Karpas-422 (cell line): ENCODE measurements around the gene RPRD1B. TPM values are rescaled to one million over a fixed set of nuclear protein-coding genes. Genes with fewer than 3 reads are reported as not detected.

Experiments used
- DNase-seq: peaks from one replicate; pipeline ENCODE4 v3.0.0-alpha.2; 2015
- H2AFZ ChIP-seq: fragments of 200-600 bp; sonication (generic); 2 replicates; pipeline ENCODE4 v1.6.1; 2014; ENCODE audit warnings: antibody characterized with exemption, low read length, mixed read lengths
- H3K27ac ChIP-seq: fragments of 200-600 bp; sonication (generic); 2 replicates; pipeline ENCODE4 v1.5.1; 2014; ENCODE audit warnings: mild to moderate bottlenecking, low read length, moderate library complexity
- H3K27me3 ChIP-seq: fragments of 200-600 bp; sonication (generic); 2 replicates; pipeline ENCODE4 v1.6.1; 2014; ENCODE audit warnings: low read length, mixed read lengths
- H3K36me3 ChIP-seq: fragments of 200-600 bp; sonication (generic); 2 replicates; pipeline ENCODE4 v1.6.1; 2014; ENCODE audit warnings: low read length, mixed read lengths; ENCODE audit not compliant: insufficient read depth
- H3K4me1 ChIP-seq: fragments of 200-600 bp; sonication (generic); 2 replicates; pipeline ENCODE4 v1.6.1; 2014; ENCODE audit warnings: mild to moderate bottlenecking, low read length, mixed read lengths
- H3K4me2 ChIP-seq: fragments of 200-600 bp; sonication (generic); 2 replicates; pipeline ENCODE4 v1.6.1; 2014; ENCODE audit warnings: low read length, low read depth, mild to moderate bottlenecking; ENCODE audit not compliant: poor library complexity, severe bottlenecking
- H3K4me3 ChIP-seq: fragments of 200-600 bp; sonication (generic); 2 replicates; pipeline ENCODE4 v1.5.1; 2014; ENCODE audit warnings: mild to moderate bottlenecking, antibody characterized with exemption, low read length, mixed read lengths
- H3K79me2 ChIP-seq: fragments of 200-600 bp; sonication (generic); 2 replicates; pipeline ENCODE4 v1.6.1; 2014; ENCODE audit warnings: mild to moderate bottlenecking, low read length, mixed read lengths
- H3K9ac ChIP-seq: fragments of 200-600 bp; sonication (generic); 2 replicates; pipeline ENCODE4 v1.6.0; 2014; ENCODE audit warnings: low read length
- H3K9me2 ChIP-seq: fragments of 200-600 bp; sonication (generic), shearing (Covaris generic); replicated peaks from 2 replicates; pipeline ENCODE4 v1.6.0; 2014; ENCODE audit warnings: mild to moderate bottlenecking, low read length, moderate library complexity; ENCODE audit not compliant: insufficient read depth
- H3K9me3 ChIP-seq: fragments of 300-700, 200-600 bp; sonication (generic); 2 replicates; pipeline ENCODE4 v1.6.1; 2014; ENCODE audit warnings: low read length, mixed read lengths
- H4K20me1 ChIP-seq: fragments of 200-600 bp; sonication (generic); 2 replicates; pipeline ENCODE4 v1.6.1; 2014; ENCODE audit warnings: mild to moderate bottlenecking, antibody characterized with exemption, low read length, low read depth; ENCODE audit not compliant: insufficient read depth
- total RNA-seq: library from RNA; depleted of rRNA; stranded (reverse); fragments of >200 nt; shearing (Covaris generic); gene quantifications from 2 replicates; pipeline ENCODE4 v1.2.3, GENCODE V29; 2014; ENCODE audit warnings: low replicate concordance

RPRD1B gene
- total RNA-seq, 1 experiment from 2014 or later, result 68.2 TPM

DNA sequence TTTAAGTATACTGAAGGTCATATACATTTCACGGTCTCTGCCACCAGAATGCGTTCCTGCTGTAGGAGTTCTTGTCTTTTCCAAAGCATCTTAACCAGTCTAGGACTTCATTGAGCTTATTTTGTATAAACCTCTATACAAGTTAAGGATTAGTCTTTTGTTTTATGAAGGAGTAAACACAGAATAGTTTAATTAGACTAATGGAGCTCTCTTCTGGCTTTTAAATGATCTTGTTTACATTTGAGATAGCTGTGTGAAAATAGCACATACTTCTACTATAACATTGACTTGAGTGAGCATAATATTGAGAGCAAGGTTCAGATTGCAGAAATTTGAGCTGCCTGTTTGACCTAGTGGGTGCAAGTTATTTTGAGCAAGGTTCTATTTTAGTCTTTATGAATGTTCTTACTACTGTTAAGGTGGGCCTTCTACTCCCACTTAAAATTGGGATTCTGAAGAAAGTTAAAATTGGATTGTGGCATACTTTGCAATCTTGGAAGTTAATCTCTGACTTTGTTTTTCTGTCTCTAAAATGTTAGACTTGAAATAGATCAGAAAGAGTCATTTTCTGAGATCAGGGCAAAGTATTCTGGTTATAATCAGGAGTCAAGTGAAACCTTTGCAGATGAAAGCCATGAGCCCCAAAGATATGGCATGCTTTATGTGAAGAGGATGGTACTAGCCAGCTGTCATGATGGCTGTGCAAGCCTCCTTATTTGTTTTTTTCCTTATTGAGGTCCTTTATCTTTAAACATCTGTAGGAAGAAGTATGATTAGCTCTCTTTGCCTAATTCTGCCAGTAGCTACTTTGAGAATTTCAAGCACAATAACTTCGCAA is 41.8 kb downstream of the RPRD1B start:
- H3K9ac ChIP-seq, result no peak overlapping the region
- H2AFZ ChIP-seq, result no peak overlapping the region
- peaks cover 76% of the 10 kb centered on the region for H3K36me3 ChIP-seq

DNA sequence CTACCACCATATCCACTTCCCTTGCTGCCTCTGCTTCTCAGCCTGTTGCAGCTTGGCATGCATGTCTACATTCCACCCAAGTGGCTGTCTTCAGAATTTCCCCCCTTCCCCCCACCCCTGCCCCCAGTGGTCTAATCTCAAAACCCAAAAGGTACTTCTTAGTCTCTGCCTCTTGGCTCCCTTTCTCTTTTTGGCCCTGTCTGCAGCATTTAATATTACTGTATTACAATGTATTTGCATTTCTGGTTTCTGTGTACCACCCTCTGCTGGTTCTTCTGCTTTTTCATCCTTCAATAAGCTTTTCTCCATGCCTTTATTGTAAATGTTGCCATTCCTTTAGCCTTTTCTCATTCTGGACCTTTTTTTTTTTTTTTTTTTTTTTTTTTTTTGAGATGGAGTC is 43.0 kb downstream of the RPRD1B start:
- peaks cover 64% of the 10 kb centered on the region for H3K36me3 ChIP-seq
- peak overlapping the region; percentile 37 for H3K4me2 ChIP-seq
- peaks cover 30% of the 10 kb centered on the region for H3K4me1 ChIP-seq
- peak overlapping the region; percentile 33; the same call in 1 of the 2 replicates for H3K9ac ChIP-seq
- H3K4me3 ChIP-seq, result no peak overlapping the region
- peak; percentile 77 for DNase-seq
- H3K27me3 ChIP-seq, result no peaks in the 10 kb centered on the region
- H3K27ac ChIP-seq, result peak overlapping the region; percentile 76
- no peaks in the 10 kb centered on the region for H3K9me2 ChIP-seq
- no peak overlapping the region for H2AFZ ChIP-seq
- H3K9me3 ChIP-seq, result peaks cover 4% of the 10 kb centered on the region
- peaks cover 86% of the 10 kb centered on the region for H3K79me2 ChIP-seq
- H4K20me1 ChIP-seq, result no peaks in the 10 kb centered on the region

More for the DNA sequence above, 41.8 kb downstream of the RPRD1B start:
- H3K4me2 ChIP-seq, result peak overlapping the region; percentile 37
- no peaks in the 10 kb centered on the region for H3K9me2 ChIP-seq
- H3K79me2 ChIP-seq, result peaks cover 76% of the 10 kb centered on the region
- no peaks in the 10 kb centered on the region for H3K27me3 ChIP-seq
- peaks cover 30% of the 10 kb centered on the region for H3K4me1 ChIP-seq
- H4K20me1 ChIP-seq, result no peaks in the 10 kb centered on the region
- peaks cover 8% of the 10 kb centered on the region for H3K9me3 ChIP-seq
- peak overlapping the region; percentile 76 for H3K27ac ChIP-seq
- H3K4me3 ChIP-seq, result no peak overlapping the region
- DNase-seq, result peak; percentile 48

DNA sequence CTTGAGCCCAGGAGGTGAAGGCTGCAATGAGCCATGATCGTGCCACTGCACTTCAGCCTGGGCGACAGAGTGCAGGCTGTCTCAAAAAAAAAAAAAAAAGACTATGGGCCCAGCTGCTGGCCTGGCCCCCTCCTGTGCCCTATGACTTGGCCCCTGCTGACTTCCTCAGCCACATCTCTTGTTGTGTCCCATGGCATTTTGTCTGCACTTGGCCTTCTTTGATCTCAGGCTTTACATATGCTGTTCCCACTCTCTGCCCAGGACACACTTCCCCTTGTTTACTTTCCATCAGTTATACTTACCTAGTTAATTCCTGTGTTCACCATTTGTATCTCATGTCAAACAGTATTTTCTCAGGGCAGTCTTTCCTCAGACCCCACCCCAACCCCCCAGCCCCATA is 44.5 kb downstream of the RPRD1B start:
- H3K27me3 ChIP-seq, result no peaks in the 10 kb centered on the region
- H4K20me1 ChIP-seq, result no peaks in the 10 kb centered on the region
- no peaks in the 10 kb centered on the region for H3K9me2 ChIP-seq
- H2AFZ ChIP-seq, result no peak overlapping the region
- no peak overlapping the region for H3K4me3 ChIP-seq
- H3K27ac ChIP-seq, result no peak overlapping the region
- no peak overlapping the region for H3K4me2 ChIP-seq
- H3K9ac ChIP-seq, result no peak overlapping the region
- DNase-seq, result no peak
- H3K79me2 ChIP-seq, result peaks cover 84% of the 10 kb centered on the region
- H3K4me1 ChIP-seq, result peaks cover 30% of the 10 kb centered on the region
- H3K36me3 ChIP-seq, result peaks cover 56% of the 10 kb centered on the region
- H3K9me3 ChIP-seq, result no peaks in the 10 kb centered on the region

DNA sequence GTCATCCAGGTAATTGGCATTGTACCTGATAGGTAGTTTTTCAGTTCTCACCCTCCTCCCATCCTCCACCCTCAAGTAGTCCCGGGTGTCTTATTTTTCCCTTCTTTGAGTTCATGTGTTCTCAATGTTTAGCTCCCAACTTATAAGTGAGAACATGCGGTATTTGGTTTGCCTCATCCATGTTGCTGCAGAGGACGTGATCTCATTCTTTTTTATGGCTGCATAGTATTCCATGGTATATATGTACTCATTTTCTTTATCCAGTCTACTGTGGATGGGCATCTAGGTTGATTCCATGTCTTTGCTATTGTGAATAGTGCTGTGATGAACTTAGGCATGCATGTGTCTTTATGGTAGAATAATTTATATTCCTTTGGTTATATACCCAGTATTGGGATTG is 45.8 kb downstream of the RPRD1B start:
- Histone ChIP-seq H3K4me2 (no peak overlapping the region), H2AFZ (no peak overlapping the region), H4K20me1 (no peaks in the 10 kb centered on the region), H3K27ac (no peak overlapping the region), H3K27me3 (no peaks in the 10 kb centered on the region), H3K36me3 (peaks cover 48% of the 10 kb centered on the region), H3K9me3 (no peaks in the 10 kb centered on the region), H3K9me2 (no peaks in the 10 kb centered on the region), H3K4me3 (no peak overlapping the region), H3K79me2 (peaks cover 78% of the 10 kb centered on the region), H3K4me1 (peaks cover 27% of the 10 kb centered on the region), H3K9ac (no peak overlapping the region)
- DNase-seq, result no peak

DNA sequence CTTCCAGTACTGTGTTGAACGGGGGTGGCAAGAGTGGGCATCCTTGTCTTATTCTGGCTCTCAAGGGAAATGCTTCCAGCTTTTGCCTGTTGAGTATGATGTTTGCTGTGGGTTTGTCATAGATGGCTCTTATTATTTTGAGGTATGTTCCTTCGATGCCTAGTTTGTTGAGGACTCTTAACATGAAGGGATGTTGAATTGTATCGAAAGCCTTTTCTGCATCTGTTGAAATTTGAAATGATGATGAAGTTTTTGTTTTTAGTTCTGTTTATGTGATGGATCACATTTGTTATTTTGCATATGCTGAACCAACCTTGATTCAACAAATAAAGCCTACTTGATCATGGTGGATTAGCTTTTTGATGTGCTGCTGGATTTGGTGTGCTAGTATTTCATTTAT is 48.0 kb downstream of the RPRD1B start:
- no peak for DNase-seq
- no peak overlapping the region for H3K4me2 ChIP-seq
- peaks cover 33% of the 10 kb centered on the region for H3K36me3 ChIP-seq
- no peak overlapping the region for H3K9ac ChIP-seq
- no peak overlapping the region for H3K27ac ChIP-seq
- H3K9me3 ChIP-seq, result no peaks in the 10 kb centered on the region
- no peak overlapping the region for H3K4me3 ChIP-seq
- peaks cover 58% of the 10 kb centered on the region for H3K79me2 ChIP-seq
- H4K20me1 ChIP-seq, result no peaks in the 10 kb centered on the region
- H3K4me1 ChIP-seq, result peaks cover 5% of the 10 kb centered on the region
- H3K9me2 ChIP-seq, result no peaks in the 10 kb centered on the region
- no peaks in the 10 kb centered on the region for H3K27me3 ChIP-seq
- no peak overlapping the region for H2AFZ ChIP-seq

DNA sequence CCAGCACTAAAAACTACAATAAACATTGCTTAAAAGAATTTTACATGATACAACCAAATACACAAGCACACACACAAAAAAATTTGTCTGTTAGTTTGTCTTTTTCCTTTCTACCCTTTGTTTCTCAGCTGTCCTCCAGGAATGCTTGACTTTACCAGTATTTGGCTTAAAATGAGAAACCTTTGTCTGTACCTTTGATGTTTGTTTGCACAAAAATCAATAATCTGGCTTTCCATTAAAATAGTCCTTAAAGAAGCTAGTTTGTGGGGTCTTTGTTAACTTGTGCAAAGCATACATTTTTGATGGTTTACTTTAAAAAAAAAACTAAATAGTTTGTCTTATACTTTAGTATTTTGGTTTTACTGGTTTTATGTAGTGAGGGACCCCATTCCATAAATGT is 49.3 kb downstream of the RPRD1B start:
- no peak for DNase-seq
- Histone ChIP-seq H3K27ac (no peak overlapping the region), H3K4me1 (no peaks in the 10 kb centered on the region), H3K9me2 (no peaks in the 10 kb centered on the region), H3K9me3 (no peaks in the 10 kb centered on the region), H3K4me3 (no peak overlapping the region), H3K79me2 (peaks cover 49% of the 10 kb centered on the region), H3K4me2 (no peak overlapping the region), H3K36me3 (peaks cover 27% of the 10 kb centered on the region), H2AFZ (no peak overlapping the region), H4K20me1 (no peaks in the 10 kb centered on the region), H3K9ac (no peak overlapping the region), H3K27me3 (no peaks in the 10 kb centered on the region)

DNA sequence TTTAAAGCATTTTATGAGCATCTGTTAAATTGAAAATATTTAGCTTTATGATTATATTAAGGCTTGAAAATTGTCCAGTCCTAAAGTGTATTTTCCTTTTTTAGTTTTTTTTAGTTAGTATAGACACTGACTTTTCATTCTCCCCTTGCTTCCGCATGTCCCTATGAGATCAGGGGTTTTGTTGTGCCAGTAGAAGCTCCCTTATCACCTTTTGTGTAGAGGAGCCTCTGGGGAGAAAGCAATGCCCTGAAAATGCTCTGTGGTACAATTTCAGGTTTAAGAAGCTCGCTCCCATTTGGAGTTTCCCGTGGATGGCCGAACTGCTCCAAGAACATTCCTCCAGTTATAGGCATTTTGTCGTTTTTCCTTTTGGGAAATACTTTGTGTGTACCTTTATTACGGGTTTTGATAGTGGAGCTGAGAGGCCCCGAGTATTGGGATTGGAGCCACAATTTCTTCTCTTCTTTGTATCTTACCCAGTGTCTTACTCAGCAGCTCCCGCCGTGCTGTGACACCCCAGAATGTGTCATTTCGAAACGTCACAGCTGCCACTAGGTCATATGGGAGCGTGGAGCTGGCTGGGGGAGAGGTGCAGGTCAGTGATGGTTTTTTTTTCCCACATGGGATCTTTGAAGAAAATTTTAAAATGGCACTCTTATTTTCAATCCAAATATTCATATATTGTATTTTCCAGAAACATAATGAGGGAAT is 49.9 kb downstream of the RPRD1B start:
- Histone ChIP-seq H3K9ac (no peak overlapping the region), H4K20me1 (no peaks in the 10 kb centered on the region), H3K4me1 (no peaks in the 10 kb centered on the region), H3K27me3 (no peaks in the 10 kb centered on the region), H3K27ac (no peak overlapping the region), H3K4me2 (no peak overlapping the region), H3K4me3 (no peak overlapping the region), H3K9me2 (no peaks in the 10 kb centered on the region), H3K79me2 (peaks cover 43% of the 10 kb centered on the region), H2AFZ (no peak overlapping the region), H3K9me3 (no peaks in the 10 kb centered on the region), H3K36me3 (peaks cover 25% of the 10 kb centered on the region)
- DNase-seq, result no peak

DNA sequence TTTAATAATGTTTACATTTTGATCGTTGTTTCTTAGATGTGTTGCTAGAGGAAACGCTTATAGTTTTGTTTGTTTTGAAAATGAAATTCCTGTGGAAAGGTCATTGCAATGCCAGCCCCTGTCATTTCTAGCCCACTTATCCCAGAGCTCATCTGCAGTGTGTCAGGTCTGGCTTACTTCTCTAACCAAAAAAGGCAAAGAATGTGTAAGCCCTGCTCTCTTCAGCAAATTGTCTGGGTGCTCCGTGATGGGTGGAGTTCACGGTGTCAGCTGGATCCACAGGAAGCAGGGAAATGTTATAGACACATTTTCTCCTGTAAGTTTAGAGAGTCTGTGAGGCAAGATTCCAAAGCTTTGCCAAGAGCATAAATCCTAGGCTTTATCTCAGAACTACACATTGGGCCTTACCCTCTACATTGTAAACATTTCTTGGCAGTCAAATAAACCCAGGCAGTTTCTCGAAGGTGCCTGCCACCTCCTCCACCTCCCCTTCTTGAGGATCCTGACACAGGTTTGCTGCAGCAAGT is 50.9 kb downstream of the RPRD1B start:
- no peak overlapping the region for H3K27ac ChIP-seq
- H3K36me3 ChIP-seq, result peaks cover 16% of the 10 kb centered on the region; the same call in 1 of the 2 replicates
- no peak overlapping the region for H2AFZ ChIP-seq
- H3K4me2 ChIP-seq, result no peak overlapping the region
- no peaks in the 10 kb centered on the region for H3K9me3 ChIP-seq
- no peaks in the 10 kb centered on the region for H4K20me1 ChIP-seq
- no peaks in the 10 kb centered on the region for H3K4me1 ChIP-seq
- H3K79me2 ChIP-seq, result peaks cover 33% of the 10 kb centered on the region
- H3K9me2 ChIP-seq, result no peaks in the 10 kb centered on the region
- H3K9ac ChIP-seq, result no peak overlapping the region
- no peak overlapping the region for H3K4me3 ChIP-seq
- no peak for DNase-seq
- no peaks in the 10 kb centered on the region for H3K27me3 ChIP-seq
